HCT116 (cell line): ENCODE measurements around the gene SKA3. TPM values are rescaled to one million over a fixed set of nuclear protein-coding genes. Genes with fewer than 3 reads are reported as not detected.

Source experiments
- ATAC-seq: fragments of 200-7000 bp; cut with Tn5 transposase; 2 replicates; pipeline ENCODE4 v1.9.1; 2020; ENCODE audit warnings: mild to moderate bottlenecking, moderate library complexity
- BruUV-seq: library from RNA; stranded (reverse); fragments of 400-500 nt; replicated peaks from 2 replicates; lab custom pipeline; 2021; lab: Mats Ljungman, UMichigan
- CTCF ChIA-PET: fragments of 300-600 bp; sonication (Branson Sonifier 250); formaldehyde crosslinking; loops from one replicate; lab custom pipeline; 2021; ENCODE audit warnings: antibody characterized with exemption; lab: Charles Lee
- POLR2A ChIA-PET: fragments of 300-600, 350-600 bp; sonication (Branson Sonifier 250); formaldehyde crosslinking; loops from one replicate; lab custom pipeline; 2021; ENCODE audit warnings: antibody characterized with exemption; lab: Charles Lee
- RAD21 ChIA-PET, 2 experiments: fragments of 300-600 bp; sonication (Branson Sonifier 250); formaldehyde crosslinking; loops; one replicate each; lab custom pipeline; 2023; ENCODE audit warnings: low total read pairs in 2 of 2; ENCODE audit not compliant: uncharacterized antibody in 2 of 2, unreplicated experiment in 2 of 2, low non-redundant PET in 1 of 2; lab: Charles Lee
- DNase-seq: peaks from one replicate; pipeline ENCODE4 v3.0.0-alpha.2; 2010; ENCODE audit warnings: low read depth, low spot score
- H2AFZ ChIP-seq: fragments of 200-600 bp; shearing (Covaris generic), sonication (generic); 2 replicates; pipeline ENCODE4 v1.6.1; 2017; ENCODE audit warnings: low read depth, mixed run types, mixed read lengths, antibody characterized with exemption, low read length; ENCODE audit not compliant: poor library complexity, severe bottlenecking
- H3K27ac ChIP-seq: 2 replicates; pipeline ENCODE4 v1.5.1; 2012; ENCODE audit warnings: low read depth, low read length
- H3K27me3 ChIP-seq: fragments of 200-600 bp; sonication (generic); 2 replicates; pipeline ENCODE4 v1.6.1; 2016; ENCODE audit warnings: mixed run types, low read length, mixed read lengths; ENCODE audit not compliant: insufficient read depth
- H3K36me3 ChIP-seq, 2 experiments: fragments of 200-500 bp in 1 of 2; fragments of 200-600 bp in 1 of 2; sonication (Bioruptor generic) in 1 of 2; sonication (generic) in 1 of 2; 2 replicates each; pipeline versions ENCODE4 v1.5.1 to v1.6.1; 2014 to 2016; ENCODE audit warnings: low read length in 2 of 2, inconsistent platforms in 1 of 2, mixed read lengths in 1 of 2, mixed run types in 1 of 2; ENCODE audit not compliant: insufficient read depth in 2 of 2, control insufficient read depth in 1 of 2
- H3K4me1 ChIP-seq, 2 experiments: fragments of 200-600 bp in 1 of 2; sonication (generic) in 1 of 2; 2 replicates each; pipeline versions ENCODE4 v1.5.1 to v1.6.1; 2012 to 2017; ENCODE audit warnings: low read length in 2 of 2, inconsistent platforms in 1 of 2, mild to moderate bottlenecking in 1 of 2, mixed read lengths in 1 of 2, mixed run types in 1 of 2, moderate library complexity in 1 of 2; ENCODE audit not compliant: insufficient read depth in 2 of 2, control insufficient read depth in 1 of 2
- H3K4me2 ChIP-seq: fragments of 200-600 bp; sonication (generic); 2 replicates; pipeline ENCODE4 v1.6.1; 2017; ENCODE audit warnings: mixed run types, low read length, mixed read lengths
- H3K4me3 ChIP-seq, 2 experiments: fragments of 200-600 bp in 1 of 2; sonication (generic) in 1 of 2; replicated peaks in 1 of 2; 2 replicates each; pipeline ENCODE4 v1.5.1; 2011 to 2016; ENCODE audit warnings: low read length in 2 of 2, control low read depth in 1 of 2, low read depth in 1 of 2, mild to moderate bottlenecking in 1 of 2, mixed read lengths in 1 of 2, mixed run types in 1 of 2
- H3K79me2 ChIP-seq: fragments of 200-600 bp; sonication (generic); 2 replicates; pipeline ENCODE4 v1.6.1; 2017; ENCODE audit warnings: mild to moderate bottlenecking, mixed run types, low read length, moderate library complexity, mixed read lengths; ENCODE audit not compliant: insufficient read depth
- H3K9ac ChIP-seq: fragments of 200-600 bp; sonication (generic); 2 replicates; pipeline ENCODE4 v1.6.1; 2016; ENCODE audit warnings: low read length, mixed read lengths
- H3K9me2 ChIP-seq: fragments of 200-600 bp; sonication (generic), shearing (Covaris generic); 2 replicates; pipeline ENCODE4 v1.6.1; 2017; ENCODE audit warnings: mixed run types, mild to moderate bottlenecking, moderate library complexity; ENCODE audit not compliant: insufficient read depth
- H3K9me3 ChIP-seq, 2 experiments: fragments of 200-500 bp in 1 of 2; fragments of 200-600 bp in 1 of 2; sonication (Bioruptor generic) in 1 of 2; sonication (generic) in 1 of 2; 2 replicates each; pipeline ENCODE4 v1.6.1; 2014 to 2017; ENCODE audit warnings: low read length in 2 of 2, mixed read lengths in 2 of 2, inconsistent platforms in 1 of 2, low read depth in 1 of 2, mild to moderate bottlenecking in 1 of 2, mixed run types in 1 of 2, moderate library complexity in 1 of 2; ENCODE audit not compliant: control insufficient read depth in 1 of 2, insufficient read depth in 1 of 2
- H4K20me1 ChIP-seq: fragments of 200-600 bp; sonication (generic), shearing (Covaris generic); 2 replicates; pipeline ENCODE4 v1.6.1; 2017; ENCODE audit warnings: mixed run types, mild to moderate bottlenecking, moderate library complexity; ENCODE audit not compliant: insufficient read depth
- CEBPB ChIP-seq: IDR thresholded peaks from 2 replicates; pipeline ENCODE4 v1.6.1; 2012; ENCODE audit warnings: low read depth
- EGR1 ChIP-seq: IDR thresholded peaks from 2 replicates; pipeline ENCODE4 v1.6.1; 2012; ENCODE audit warnings: low read depth
- ELF1 ChIP-seq: IDR thresholded peaks from 2 replicates; pipeline ENCODE4 v1.6.1; 2012; ENCODE audit warnings: low read depth, borderline replicate concordance
- EZH2 ChIP-seq: fragments of 200-600 bp; sonication (generic); IDR thresholded peaks from 2 replicates; pipeline ENCODE4 v1.6.1; 2017; ENCODE audit warnings: antibody characterized with exemption, mixed run types
- EZH2phosphoT487 ChIP-seq: fragments of 200-600 bp; IDR thresholded peaks from 2 replicates; pipeline ENCODE4 v1.6.1; 2018; ENCODE audit warnings: antibody characterized with exemption, borderline replicate concordance
- JUND ChIP-seq: IDR thresholded peaks from 2 replicates; pipeline ENCODE4 v1.6.1; 2012
- POLR2A ChIP-seq: IDR thresholded peaks from 2 replicates; pipeline ENCODE4 v1.7.0; 2011; ENCODE audit warnings: borderline replicate concordance; ENCODE audit not compliant: insufficient read depth, insufficient read length; ENCODE audit errors: extremely low read depth
- POLR2AphosphoS5 ChIP-seq: IDR thresholded peaks from 2 replicates; pipeline ENCODE4 v1.6.1; 2011; ENCODE audit warnings: mild to moderate bottlenecking, low read depth, low read length, moderate library complexity
- RAD21 ChIP-seq: IDR thresholded peaks from 2 replicates; pipeline ENCODE4 v1.6.1; 2012; ENCODE audit warnings: low read depth, mild to moderate bottlenecking
- SIN3A ChIP-seq: IDR thresholded peaks from 2 replicates; pipeline ENCODE4 v1.6.1; 2012; ENCODE audit warnings: low read depth
- SP1 ChIP-seq: IDR thresholded peaks from 2 replicates; pipeline ENCODE4 v1.6.1; 2012; ENCODE audit warnings: low read depth
- SRF ChIP-seq: IDR thresholded peaks from 2 replicates; pipeline ENCODE4 v1.6.1; 2012; ENCODE audit warnings: low read depth
- TCF7L2 ChIP-seq: IDR thresholded peaks from 2 replicates; pipeline ENCODE4 v1.7.0; 2011; ENCODE audit warnings: borderline replicate concordance, inconsistent platforms; ENCODE audit not compliant: insufficient read depth, insufficient read length; ENCODE audit errors: extremely low read depth
- YY1 ChIP-seq: IDR thresholded peaks from 2 replicates; pipeline ENCODE4 v1.6.1; 2011; ENCODE audit warnings: low read length, low read depth, moderate library complexity, mild to moderate bottlenecking; ENCODE audit not compliant: insufficient replicate concordance; ENCODE audit errors: extremely low read depth
- ZNF274 ChIP-seq: fragments of 200-500 bp; sonication (Bioruptor generic); IDR thresholded peaks from 2 replicates; pipeline ENCODE4 v1.6.1; 2014; ENCODE audit warnings: mild to moderate bottlenecking, low read depth, low read length, inconsistent platforms
- intact Hi-C: fragments of 100-400 bp; cut with micrococcal nuclease; formaldehyde crosslinking; loops from 2 replicates; pipeline ENCODE4 v1.10.0; 2022
- total RNA-seq: library from RNA; stranded (reverse); gene quantifications from one replicate; pipeline ENCODE4 v1.2.1, GENCODE V29; 2021; ENCODE audit not compliant: unreplicated experiment
- TF ChIP-seq, protein P1 (sequence below): IDR thresholded peaks from 2 replicates; pipeline ENCODE4 v1.6.1; 2012; ENCODE audit warnings: low read depth
- TF ChIP-seq, protein P2 (sequence below), 3 experiments: fragments of 200-600 bp in 1 of 3; sonication (generic) in 1 of 3; IDR thresholded peaks in 2 of 3; conservative IDR thresholded peaks in 1 of 3; 2 replicates each; pipeline ENCODE4 v1.5.1; 2012 to 2017; ENCODE audit warnings: low read depth in 2 of 3, low read length in 2 of 3, antibody characterized with exemption in 1 of 3, borderline replicate concordance in 1 of 3, control low read depth in 1 of 3, mild to moderate bottlenecking in 1 of 3, mixed read lengths in 1 of 3, mixed run types in 1 of 3, moderate library complexity in 1 of 3; ENCODE audit not compliant: insufficient read depth in 1 of 3
- TF ChIP-seq, protein P3 (sequence below): IDR thresholded peaks from 2 replicates; pipeline ENCODE4 v1.6.1; 2012
- TF ChIP-seq, protein P4 (sequence below): IDR thresholded peaks from 2 replicates; pipeline ENCODE4 v1.6.1; 2011; ENCODE audit warnings: mild to moderate bottlenecking, low read length, moderate library complexity; ENCODE audit not compliant: insufficient replicate concordance; ENCODE audit errors: extremely low read depth
- TF ChIP-seq, protein P5 (sequence below): IDR thresholded peaks from 2 replicates; pipeline ENCODE4 v1.6.1; 2012

SKA3 gene
- total RNA-seq, 1 experiment from 2014 or later = 43.3 TPM

DNA sequence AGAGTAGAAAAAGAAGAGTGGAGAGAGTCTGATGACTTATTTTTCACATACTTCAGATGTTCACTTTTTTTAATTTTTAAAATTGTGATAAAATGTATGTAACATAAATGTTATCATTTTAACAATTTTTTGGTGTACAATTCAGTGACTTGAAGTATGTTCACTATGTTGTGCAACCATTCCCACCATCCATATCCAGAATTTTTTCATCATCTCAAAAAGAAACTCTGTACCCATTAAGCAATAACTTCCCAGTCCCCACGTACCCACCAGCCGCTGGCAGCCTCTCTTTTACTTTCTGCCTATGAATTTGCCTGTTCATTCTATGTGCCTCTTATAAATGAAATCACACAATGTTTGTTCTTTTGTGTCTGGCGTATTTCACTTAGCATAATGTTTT is 43.3 kb downstream of the SKA3 start:
- ChIA-PET RAD21 (no interaction called here), POLR2A (interaction anchor here (1.0 kb wide), 1 partner anchor 190 kb away, joined by 3 read pairs; no protein-coding TSS in a partner anchor), CTCF (interaction anchor here (1.0 to 1.4 kb wide), 2 partner anchors 189 to 191 kb away, joined by 6 to 15 read pairs; no protein-coding TSS in a partner anchor)
- H3K9ac ChIP-seq = no peak overlapping the region
- no peaks in the 10 kb centered on the region for H3K9me2 ChIP-seq
- no peaks in the 10 kb centered on the region for H3K36me3 ChIP-seq
- no peaks in the 10 kb centered on the region for H4K20me1 ChIP-seq
- H2AFZ ChIP-seq = peak overlapping the region; percentile 8
- no peaks in the 10 kb centered on the region for H3K79me2 ChIP-seq
- ATAC-seq (no peak), DNase-seq (no peak)
- no peaks in the 10 kb centered on the region for H3K9me3 ChIP-seq
- H3K4me3 ChIP-seq = no peak overlapping the region
- no peak for TF ChIP-seq RAD21
- TF ChIP-seq EZH2phosphoT487 = no peak
- no peak for TF ChIP-seq CEBPB
- no peak for TF ChIP-seq EZH2
- TF ChIP-seq, protein P1, sequence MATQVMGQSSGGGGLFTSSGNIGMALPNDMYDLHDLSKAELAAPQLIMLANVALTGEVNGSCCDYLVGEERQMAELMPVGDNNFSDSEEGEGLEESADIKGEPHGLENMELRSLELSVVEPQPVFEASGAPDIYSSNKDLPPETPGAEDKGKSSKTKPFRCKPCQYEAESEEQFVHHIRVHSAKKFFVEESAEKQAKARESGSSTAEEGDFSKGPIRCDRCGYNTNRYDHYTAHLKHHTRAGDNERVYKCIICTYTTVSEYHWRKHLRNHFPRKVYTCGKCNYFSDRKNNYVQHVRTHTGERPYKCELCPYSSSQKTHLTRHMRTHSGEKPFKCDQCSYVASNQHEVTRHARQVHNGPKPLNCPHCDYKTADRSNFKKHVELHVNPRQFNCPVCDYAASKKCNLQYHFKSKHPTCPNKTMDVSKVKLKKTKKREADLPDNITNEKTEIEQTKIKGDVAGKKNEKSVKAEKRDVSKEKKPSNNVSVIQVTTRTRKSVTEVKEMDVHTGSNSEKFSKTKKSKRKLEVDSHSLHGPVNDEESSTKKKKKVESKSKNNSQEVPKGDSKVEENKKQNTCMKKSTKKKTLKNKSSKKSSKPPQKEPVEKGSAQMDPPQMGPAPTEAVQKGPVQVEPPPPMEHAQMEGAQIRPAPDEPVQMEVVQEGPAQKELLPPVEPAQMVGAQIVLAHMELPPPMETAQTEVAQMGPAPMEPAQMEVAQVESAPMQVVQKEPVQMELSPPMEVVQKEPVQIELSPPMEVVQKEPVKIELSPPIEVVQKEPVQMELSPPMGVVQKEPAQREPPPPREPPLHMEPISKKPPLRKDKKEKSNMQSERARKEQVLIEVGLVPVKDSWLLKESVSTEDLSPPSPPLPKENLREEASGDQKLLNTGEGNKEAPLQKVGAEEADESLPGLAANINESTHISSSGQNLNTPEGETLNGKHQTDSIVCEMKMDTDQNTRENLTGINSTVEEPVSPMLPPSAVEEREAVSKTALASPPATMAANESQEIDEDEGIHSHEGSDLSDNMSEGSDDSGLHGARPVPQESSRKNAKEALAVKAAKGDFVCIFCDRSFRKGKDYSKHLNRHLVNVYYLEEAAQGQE = no peak
- TF ChIP-seq, protein P2, sequence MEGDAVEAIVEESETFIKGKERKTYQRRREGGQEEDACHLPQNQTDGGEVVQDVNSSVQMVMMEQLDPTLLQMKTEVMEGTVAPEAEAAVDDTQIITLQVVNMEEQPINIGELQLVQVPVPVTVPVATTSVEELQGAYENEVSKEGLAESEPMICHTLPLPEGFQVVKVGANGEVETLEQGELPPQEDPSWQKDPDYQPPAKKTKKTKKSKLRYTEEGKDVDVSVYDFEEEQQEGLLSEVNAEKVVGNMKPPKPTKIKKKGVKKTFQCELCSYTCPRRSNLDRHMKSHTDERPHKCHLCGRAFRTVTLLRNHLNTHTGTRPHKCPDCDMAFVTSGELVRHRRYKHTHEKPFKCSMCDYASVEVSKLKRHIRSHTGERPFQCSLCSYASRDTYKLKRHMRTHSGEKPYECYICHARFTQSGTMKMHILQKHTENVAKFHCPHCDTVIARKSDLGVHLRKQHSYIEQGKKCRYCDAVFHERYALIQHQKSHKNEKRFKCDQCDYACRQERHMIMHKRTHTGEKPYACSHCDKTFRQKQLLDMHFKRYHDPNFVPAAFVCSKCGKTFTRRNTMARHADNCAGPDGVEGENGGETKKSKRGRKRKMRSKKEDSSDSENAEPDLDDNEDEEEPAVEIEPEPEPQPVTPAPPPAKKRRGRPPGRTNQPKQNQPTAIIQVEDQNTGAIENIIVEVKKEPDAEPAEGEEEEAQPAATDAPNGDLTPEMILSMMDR (IDR thresholded peaks at IDR 0.05 in 2 of 3, conservative IDR thresholded peaks at IDR 0.05 in 1 of 3; ENCODE audit: borderline replicate concordance in 1 of 3, insufficient read depth in 1 of 3, low read depth in 2 of 3, low read length in 2 of 3) = no peak
- no peak for TF ChIP-seq ELF1
- no peak for TF ChIP-seq POLR2AphosphoS5
- TF ChIP-seq, protein P3, sequence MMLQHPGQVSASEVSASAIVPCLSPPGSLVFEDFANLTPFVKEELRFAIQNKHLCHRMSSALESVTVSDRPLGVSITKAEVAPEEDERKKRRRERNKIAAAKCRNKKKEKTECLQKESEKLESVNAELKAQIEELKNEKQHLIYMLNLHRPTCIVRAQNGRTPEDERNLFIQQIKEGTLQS = no peak
- TF ChIP-seq SP1 = no peak
- no peak for TF ChIP-seq TCF7L2
- TF ChIP-seq EGR1 = no peak
- no peak for TF ChIP-seq SRF
- TF ChIP-seq, protein P4, sequence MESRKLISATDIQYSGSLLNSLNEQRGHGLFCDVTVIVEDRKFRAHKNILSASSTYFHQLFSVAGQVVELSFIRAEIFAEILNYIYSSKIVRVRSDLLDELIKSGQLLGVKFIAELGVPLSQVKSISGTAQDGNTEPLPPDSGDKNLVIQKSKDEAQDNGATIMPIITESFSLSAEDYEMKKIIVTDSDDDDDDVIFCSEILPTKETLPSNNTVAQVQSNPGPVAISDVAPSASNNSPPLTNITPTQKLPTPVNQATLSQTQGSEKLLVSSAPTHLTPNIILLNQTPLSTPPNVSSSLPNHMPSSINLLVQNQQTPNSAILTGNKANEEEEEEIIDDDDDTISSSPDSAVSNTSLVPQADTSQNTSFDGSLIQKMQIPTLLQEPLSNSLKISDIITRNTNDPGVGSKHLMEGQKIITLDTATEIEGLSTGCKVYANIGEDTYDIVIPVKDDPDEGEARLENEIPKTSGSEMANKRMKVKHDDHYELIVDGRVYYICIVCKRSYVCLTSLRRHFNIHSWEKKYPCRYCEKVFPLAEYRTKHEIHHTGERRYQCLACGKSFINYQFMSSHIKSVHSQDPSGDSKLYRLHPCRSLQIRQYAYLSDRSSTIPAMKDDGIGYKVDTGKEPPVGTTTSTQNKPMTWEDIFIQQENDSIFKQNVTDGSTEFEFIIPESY = no peak
- no peak for TF ChIP-seq POLR2A
- no peak for TF ChIP-seq SIN3A
- no peak for TF ChIP-seq YY1
- TF ChIP-seq, protein P5, sequence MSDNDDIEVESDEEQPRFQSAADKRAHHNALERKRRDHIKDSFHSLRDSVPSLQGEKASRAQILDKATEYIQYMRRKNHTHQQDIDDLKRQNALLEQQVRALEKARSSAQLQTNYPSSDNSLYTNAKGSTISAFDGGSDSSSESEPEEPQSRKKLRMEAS = no peak
- no peak for TF ChIP-seq JUND
- TF ChIP-seq ZNF274 = no peak
- H3K4me1 ChIP-seq = peaks cover 7 to 9% of the 10 kb centered on the region in 2 experiments; a peak in 3 of 4 replicates
- no peak overlapping the region for H3K4me2 ChIP-seq
- no peak overlapping the region for H3K27ac ChIP-seq
- no peaks in the 10 kb centered on the region for H3K27me3 ChIP-seq
- intact Hi-C loops = no loop called here
- no TSS peak for BruUV-seq
